Astrocyte of the hippocampus (primary cell): Measurements from ENCODE around the gene PDXP.

ENCODE experiments used
- DNase-seq: peaks from one replicate; pipeline ENCODE4 v3.0.0; 2011; ENCODE audit warnings: low read depth, low spot score

PDXP gene

GRCh38 chr22:37696657-37697537, 38.4 kb downstream of the PDXP start, which contains the start of gene TRIOBP:
Gene TRIOBP (plus strand): TSS chr22:37697048. CDS start chr22:37701366, 4,318 bp downstream.
- peak; percentile 98 for DNase-seq

- DNase-seq, result no peak
These were observed 39.0 kb downstream of the PDXP start for GRCh38 chr22:37697538-37697835.

GRCh38 chr22:37701141-37701786, 42.7 kb downstream of the PDXP start:
- DNase-seq, result no peak

GRCh38 chr22:37703906-37704305, 45.4 kb downstream of the PDXP start:
- DNase-seq, result no peak

GRCh38 chr22:37704645-37705044, 46.1 kb downstream of the PDXP start:
- DNase-seq, result no peak

GRCh38 chr22:37705205-37705604, 46.7 kb downstream of the PDXP start:
- DNase-seq, result no peak

GRCh38 chr22:37708580-37709444, 50.3 kb downstream of the PDXP start:
- DNase-seq, result no peak

GRCh38 chr22:37709445-37709765, 50.9 kb downstream of the PDXP start:
- DNase-seq, result no peak

GRCh38 chr22:37710675-37711074, 52.2 kb downstream of the PDXP start:
- no peak for DNase-seq

GRCh38 chr22:37711490-37711889, 53.0 kb downstream of the PDXP start:
- DNase-seq, result no peak

- DNase-seq, result no peak
These were observed 55.2 kb downstream of the PDXP start for GRCh38 chr22:37713761-37714160.

- no peak for DNase-seq
These were observed 56.1 kb downstream of the PDXP start for GRCh38 chr22:37714634-37715033.

- no peak for DNase-seq
These were observed 57.2 kb downstream of the PDXP start for GRCh38 chr22:37715760-37716159.
